SKM-1 (cell line): ENCODE measurements around the gene CNOT4.
"Not testable (repeated sequence)": the region's sequence is repeated elsewhere in the genome, so short reads cannot be mapped to it uniquely, and the experiment has no call there.

ENCODE experiments used
- DNase-seq: peaks from one replicate; lab custom pipeline; 2025; ENCODE audit not compliant: unreplicated experiment; lab: John Stamatoyannopoulos, UW

CNOT4 gene

GRCh38 chr7:135333200-135333599, 176.7 kb downstream of the CNOT4 start:
- DNase-seq = no peak

DNA sequence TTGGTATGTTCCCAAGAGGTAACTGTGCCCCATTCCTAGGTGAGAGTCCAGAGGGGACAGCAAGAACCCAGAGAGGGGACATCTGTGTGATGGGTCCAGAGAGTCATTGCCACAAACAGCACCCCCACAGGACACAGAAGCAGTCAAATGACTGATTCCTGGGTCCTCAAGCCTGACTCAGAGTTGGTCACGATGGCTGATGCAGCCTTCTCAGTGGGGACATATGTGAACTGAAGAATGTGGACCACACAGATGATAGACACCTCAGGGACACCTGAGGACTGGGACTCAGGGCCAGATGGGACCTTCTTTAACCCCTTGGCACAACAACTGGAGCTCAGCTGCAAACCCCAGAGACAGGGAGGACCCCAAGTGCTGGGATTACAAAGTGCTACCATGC, 179.8 kb downstream of the CNOT4 start:
- DNase-seq = no peak

GRCh38 chr7:135328526-135328925, 181.4 kb downstream of the CNOT4 start:
- no peak for DNase-seq

- DNase-seq = no peak
Measured at GRCh38 chr7:135328053-135328452, 181.8 kb downstream of the CNOT4 start.

DNA sequence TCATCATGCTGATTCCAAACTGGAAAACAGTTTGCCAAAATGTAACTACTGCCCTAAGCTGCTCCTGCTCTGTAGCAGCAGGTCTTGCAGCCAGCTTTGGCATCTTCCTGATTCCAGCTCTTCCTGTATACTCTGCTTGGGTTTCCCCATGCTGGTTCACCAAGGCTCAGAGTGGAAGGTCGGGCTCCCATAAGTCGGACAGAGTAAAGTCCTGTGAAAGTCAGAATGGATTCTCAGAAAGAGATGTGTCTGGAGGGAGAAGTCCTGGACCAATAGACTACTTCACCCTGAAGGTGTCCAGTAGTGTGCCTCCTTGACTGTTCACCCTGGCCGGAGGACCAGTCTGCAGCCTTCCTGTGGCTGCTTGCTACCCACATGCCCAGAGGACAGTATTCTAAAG, 182.4 kb downstream of the CNOT4 start:
- DNase-seq = no peak

GRCh38 chr7:135326636-135327280, 183.1 kb downstream of the CNOT4 start:
- DNase-seq = no peak

DNA sequence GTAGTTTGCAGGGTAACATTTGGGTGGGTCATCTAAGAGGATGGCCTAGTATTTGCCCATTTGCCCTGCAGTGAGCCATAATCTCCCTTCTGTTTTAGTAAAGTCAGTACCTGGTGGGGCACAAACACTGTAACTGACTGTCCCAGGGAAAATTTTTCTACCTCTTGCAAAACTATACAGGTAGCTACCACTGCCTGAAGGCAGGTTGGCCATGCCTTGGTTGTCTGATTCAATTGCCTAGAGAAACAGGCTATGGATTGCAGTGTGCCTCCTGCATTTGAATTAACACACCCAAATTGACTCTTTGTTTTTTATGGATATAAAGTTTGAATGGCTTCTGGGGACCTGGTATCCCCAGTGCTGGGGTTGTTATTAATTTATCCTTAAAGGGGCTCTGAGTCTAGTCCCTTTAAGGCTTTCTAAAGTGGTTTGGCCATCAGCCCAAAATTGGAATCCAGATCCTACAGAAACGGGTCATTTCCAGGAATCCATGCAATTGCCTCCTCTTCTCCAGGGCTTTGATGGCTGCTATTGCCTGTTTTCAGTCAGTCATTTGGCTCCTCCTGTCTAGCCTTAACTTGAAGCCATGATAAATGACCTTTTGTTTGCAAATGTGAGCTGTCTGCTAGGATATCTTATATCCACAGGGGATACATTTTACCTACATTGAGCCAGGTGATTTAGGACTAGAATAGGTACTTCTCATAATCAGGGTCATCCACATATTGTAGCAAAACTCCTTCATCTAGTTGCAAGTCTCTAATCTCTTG, 187.1 kb downstream of the CNOT4 start:
- DNase-seq = no peak

- DNase-seq = no peak
Measured at GRCh38 chr7:135321556-135321955, 188.3 kb downstream of the CNOT4 start.

- DNase-seq = not testable (repeated sequence)
Measured at GRCh38 chr7:135320953-135321352, 188.9 kb downstream of the CNOT4 start.

DNA sequence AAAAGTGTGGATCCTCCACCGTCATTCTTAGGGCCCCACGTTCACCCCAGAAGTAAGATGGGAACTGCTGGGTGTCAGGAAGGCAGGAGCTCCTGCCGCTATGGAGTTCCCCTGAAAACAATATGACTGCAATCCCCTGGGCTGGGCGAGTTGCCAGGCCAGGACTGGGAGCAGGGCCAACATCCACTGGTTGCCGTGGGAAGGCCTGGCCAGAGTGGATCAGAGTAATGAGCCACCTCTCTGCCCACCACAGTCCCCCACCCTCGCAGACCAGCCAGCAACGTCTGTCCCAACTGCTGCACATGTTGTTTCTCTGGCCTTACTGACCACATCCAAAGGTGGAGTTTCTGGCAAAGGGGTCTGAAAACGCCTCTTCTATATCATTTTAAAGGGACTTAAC, 189.6 kb downstream of the CNOT4 start:
- DNase-seq = no peak

DNA sequence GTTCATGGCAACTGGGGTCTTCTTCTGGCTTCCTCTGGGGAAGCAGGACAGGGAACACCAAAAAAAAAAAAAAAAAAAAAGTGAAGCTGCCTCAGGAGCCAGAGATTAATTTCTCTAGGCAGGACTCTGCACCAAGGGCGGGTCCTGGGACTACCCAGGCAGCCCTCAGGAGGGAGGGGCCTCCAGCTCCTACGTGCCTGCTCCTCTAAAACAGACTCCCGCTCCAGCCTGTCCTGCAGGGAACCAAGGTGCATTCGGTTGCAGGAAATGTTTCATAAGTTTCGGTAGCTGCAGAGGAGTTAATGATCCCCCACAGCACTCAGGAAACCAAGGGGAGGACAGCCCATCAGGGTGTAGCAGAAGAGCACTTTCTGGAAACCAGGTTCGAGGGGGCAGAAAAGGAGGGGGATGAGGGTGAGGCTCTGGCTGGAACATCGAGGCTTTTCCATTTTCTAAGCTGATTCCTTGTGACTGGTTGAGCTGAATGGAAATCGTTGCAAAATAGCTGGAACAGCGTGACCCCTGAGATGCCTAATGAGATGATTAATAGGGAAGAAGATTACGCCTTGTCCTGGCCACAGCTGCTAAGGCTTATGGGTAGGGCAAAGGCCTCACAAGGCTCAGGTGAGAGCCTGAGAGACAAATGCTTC, 192.1 kb downstream of the CNOT4 start:
- no peak for DNase-seq

DNA sequence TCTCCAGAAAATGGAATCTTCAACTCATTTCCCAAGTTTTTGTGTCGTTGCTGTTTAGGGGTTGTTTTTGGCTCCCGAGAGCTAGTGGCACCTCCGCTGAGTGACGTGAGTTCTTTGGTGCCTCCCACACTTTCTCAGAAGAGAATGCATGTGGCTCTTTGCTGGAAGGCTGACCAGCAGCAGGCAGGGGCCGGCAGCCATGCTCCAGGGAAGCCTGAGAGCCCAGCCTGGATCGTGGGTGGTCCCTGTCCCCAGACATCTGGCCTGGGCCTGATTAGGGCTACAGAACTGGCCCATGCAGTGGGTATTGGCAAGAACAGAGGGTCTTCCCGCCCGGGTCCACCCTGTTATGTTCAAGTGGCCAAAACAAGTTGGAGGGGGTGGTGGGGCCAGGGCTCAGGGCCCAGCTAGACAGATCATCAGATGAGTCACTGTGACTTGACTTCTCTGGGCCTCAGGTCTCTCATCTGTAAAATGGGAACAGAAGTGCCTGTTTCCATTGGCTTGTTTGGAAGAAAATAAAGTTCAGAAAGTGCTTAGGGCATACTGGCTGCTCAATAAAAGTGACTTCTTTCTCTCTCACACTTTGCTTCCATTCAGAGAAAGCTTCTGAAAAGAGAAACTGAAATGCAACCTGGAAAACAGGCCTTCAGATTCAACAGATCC, 193.1 kb downstream of the CNOT4 start:
- no peak for DNase-seq

DNA sequence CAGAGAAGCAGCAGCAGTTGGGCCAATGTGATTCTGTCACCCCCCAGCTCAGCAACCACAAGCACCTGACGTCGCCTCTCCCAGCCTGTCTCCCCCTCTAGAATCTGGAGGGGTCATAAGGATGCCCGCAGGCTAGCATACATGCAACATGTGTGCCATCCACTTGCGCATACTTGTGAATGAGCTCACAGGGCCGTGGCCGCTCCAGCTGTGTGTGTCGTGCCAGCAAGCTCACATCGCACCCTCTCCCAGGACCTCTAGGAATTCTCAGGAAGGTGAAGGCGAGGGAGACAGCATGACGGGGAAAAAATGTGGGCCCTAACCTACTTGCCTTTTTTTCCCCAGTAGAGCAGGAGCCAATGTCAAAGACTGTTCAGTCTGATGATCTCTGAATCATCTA, 195.9 kb downstream of the CNOT4 start:
- DNase-seq = no peak
